ENCODE measurements around the gene SERPINA1. TPM values are rescaled to one million over a fixed set of nuclear protein-coding genes. Genes with fewer than 3 reads are reported as not detected.
A peak's percentile ranks its signal among the peaks of the same experiment; 100 is the strongest.

Gene SERPINA1
- total RNA-seq, 1 experiment from 2014 or later, result 0.58 TPM

DNA sequence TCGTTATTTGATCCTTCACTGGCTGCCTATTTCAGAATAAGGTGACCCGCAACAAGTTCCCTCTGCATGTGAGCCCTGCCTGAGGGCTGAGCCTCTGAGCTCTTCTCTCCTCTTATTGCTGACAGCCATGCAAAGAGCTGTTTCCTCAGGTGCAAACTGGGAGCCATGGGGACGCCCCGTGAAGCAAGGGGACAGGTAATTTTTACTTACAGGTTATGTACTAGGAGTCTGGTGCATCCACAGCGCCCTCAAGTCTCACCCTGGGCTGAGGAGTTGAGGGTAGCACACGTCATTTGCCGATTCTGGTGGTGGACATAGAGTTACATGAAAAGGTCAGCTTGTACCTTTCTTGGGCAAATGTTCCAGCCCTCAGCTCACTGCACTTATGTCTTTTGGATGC is 39.1 kb downstream of the SERPINA1 start:
- no peak for DNase-seq (ENCODE audit: low read depth)

DNA sequence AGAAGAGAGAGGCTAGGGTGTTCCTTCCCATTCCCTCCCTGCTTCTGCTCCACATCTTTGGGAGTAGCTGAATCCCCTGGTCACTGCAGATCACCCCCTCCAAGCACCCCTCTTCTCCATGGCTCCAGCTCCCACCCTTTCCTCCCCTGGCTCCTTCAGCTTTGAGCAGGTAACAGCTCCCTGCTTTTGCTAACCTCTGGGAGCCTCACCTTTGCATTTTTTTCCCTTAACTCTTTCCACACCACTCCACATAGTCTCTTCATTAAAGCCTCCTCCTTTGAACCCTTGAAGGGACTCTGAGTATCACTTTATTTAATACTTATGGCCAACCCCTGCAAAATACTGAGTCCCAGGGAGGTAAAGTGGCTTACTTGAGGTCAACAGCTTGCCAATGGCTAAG is 39.6 kb downstream of the SERPINA1 start:
- DNase-seq (ENCODE audit: low read depth), result no peak

DNA sequence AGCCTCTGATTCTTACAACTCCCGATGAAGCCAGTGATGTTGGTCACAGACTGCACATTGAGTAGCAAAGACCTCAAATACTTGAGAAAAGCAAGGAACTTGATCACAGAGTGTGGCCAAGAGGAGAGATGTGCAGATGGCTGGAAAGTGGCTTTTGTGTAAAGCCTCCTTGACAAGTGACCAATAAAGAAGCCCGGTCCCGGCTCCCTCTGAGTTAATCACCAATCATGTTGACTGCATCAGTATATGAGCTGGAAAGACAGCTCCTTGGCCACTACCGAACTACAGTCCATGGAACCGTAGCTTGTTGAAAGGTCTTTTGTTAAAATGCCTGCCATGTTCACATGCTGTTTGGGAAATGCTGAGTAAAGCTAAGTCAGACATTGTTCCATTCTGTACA is 41.6 kb downstream of the SERPINA1 start:
- DNase-seq (ENCODE audit: low read depth), result no peak

DNA sequence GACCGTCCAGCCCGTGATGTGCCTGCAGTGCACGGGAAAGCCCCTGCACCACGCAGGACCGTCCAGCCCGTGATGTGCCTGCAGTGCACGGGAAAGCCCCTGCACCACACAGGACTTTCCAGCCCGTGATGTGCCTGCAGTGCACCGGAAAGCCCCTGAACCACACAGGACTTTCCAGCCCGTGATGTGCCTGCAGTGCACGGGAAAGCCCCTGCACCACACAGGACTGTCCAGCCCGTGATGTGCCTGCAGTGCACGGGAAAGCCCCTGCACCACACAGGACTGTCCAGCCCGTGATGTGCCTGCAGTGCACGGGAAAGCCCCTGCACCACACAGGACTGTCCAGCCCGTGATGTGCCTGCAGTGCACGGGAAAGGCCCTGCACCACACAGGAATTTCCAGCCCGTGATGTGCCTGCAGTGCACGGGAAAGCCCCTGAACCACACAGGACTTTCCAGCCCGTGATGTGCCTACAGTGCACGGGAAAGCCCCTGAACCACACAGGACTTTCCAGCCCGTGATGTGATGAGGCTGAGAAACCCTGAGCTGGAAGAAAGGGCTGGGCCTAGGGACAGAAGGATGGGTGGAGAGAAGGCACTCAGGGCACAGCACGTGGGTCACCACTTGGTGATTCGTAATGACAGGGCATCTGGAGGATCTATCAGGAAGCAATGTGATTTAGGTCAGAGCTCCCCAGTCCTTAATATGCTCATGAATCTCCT is 42.2 kb downstream of the SERPINA1 start:
- DNase-seq (ENCODE audit: low read depth), result peak; percentile 84

DNA sequence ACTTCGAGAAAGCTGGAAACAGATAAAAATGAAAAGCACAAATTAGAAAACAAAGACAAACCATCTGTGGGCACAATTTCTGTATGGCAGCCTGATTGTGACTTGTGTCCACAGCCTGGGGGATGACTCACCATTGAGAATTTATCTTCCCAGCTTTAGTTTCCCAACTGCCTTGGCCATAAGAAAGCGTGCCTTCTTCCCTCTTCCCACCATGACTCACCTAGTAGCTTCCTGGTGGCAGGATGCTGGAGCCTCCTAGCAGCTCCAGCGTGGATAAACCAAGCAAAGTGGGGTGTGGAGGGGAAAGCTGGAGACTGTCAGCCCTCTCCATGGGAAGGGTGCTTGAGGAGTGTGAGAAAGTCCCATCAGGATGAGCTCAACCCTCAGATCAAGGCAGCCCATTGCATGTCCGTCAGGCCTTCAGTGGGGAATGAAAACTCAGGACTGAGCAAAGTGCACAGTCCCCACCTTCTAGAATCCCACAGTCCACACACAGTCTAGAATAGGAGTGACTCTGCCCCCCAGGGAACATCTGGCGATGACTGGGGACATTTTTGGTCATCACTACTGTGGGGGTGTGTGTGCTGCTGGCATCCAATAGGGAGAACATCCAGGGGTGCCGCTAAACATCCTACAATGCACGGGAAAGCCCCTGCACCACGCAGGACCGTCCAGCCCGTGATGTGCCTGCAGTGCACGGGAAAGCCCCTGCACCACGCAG is 42.9 kb downstream of the SERPINA1 start:
- peak; percentile 97 for DNase-seq (ENCODE audit: low read depth)

DNA sequence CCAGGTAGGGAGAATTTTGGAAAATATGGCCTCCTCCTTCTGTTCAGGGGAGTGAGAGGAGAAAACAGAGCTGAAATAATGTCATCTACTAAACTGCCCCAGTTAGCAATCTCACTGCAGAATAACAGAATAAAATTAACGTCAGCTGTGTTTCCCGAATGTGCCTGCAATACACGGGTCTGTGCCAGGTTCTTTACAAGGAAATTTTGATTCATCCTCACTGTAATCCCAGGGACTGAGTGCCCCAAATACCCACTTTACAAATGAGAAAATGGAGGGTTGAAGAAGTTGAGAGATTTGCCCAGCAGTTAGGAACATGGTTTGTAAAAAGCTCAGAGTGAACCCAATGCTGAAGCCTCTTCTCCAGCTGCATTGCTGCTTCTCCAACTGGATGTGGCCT is 44.0 kb downstream of the SERPINA1 start:
- no peak for DNase-seq (ENCODE audit: low read depth)

DNA sequence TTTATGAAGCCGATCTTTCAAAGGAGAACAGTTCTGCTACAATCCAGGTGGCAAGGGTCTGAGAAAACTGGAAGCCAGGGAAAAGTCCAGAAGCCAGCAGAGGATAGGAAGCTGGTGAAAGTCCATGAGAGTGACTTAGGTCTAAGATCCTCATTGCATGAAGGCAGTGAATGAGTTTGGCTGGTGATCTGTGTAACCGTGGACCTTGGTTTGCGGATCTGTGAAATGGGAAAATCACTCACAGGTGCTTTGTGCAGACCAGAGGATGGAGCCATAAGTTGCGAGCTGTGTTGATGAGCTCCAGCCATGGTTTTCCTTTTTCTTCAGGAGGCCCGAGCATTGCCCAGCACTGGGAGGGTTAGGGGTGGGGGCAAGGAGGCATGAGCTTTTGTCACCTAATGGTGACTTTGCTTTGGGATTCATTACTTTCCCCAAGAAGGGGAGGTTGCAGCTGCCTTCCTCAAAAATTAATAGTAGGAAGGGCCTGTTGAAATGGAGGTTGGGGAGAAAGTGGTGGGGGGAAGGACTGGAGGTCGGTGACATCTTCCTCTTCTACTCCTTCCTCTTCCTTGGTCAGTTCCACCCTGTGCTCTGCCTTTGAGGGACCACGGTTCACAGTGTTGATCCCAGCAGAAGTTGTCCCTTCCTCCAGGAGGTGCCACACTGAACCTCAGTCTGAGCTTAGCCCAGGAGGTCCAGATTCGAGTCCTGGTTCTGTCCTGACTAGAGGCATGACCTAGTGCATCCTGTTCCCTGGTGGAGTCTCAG is 45.0 kb downstream of the SERPINA1 start:
- DNase-seq (ENCODE audit: low read depth), result no peak

DNA sequence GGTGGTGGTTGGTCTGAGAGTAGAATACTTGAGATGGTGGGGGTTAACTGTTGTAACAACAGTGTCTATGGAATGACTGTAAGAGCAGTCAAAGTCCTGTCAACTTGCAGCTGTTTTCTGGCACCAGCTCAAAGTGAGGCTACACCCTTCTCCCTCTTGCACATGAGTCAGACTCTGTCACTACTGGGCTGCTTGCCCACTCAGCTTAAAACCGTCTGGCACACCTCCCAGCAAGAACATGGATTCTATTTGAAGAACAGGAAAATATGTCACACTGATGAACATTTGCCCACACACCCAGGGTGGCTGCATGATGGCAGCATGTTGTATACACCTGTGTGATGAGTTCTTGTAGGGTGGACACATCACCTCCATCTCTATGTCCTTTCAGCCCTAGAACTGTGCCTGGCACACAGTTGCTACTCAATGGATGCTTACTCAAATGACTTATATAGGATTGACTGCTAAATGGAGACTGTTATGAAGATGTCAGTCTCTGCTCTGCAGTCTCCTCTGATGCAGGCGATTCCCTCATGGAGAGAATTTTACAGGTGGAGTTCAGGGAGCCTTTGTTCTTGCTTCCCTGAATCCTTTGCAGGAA is 46.0 kb downstream of the SERPINA1 start:
- DNase-seq (ENCODE audit: low read depth), result peak; percentile 98

DNA sequence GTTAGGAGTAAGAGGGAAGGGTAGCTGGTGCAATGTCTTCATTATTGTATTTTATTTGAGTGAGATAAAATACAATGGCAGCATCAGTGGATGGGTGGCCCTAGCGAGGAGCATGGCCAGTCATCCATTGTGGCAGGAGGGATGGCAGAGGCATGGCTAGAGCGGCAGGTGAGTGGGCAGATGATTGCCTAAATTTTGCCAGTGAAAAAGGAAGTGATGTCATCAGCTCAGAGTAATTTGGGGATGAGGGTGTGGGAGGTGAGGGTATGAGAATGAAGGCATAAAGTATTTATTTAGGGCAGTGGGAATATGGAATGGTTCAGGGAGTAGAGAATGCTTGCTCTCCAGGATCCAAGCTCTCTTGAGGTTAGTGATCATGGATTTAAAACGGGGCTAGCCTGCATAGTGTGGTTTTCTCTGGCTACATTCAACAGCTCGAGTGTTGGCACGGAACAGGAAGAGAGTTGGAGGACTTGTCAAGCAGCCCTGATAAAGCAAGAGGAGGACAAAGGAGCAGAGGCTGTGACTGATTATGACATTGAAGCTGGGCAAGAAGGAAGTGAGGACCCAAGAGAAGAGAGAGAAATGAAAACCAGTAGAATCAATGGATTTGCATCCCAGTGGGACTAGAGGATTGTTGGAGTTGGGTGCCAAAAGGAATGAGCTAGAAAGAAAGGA is 46.6 kb downstream of the SERPINA1 start:
- no peak for DNase-seq (ENCODE audit: low read depth)

DNA sequence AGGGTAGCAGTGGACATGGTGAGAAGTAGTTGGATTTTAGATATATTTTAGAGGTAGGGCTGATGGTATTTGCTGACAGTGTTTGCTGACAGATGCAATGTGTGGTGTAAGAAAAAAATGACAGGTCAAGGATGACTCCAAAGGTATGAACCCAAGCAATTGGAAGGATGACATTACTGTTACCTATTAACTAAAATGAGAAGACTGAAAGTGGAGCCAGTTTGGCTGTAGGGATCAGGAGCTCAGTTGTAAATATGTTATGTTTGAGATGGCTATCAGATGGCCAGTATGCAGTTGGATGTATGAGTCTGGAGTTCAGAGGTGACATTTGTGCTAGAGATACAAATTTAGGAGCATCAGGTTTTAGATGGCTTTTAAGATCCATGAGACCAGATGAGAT is 47.9 kb downstream of the SERPINA1 start:
- DNase-seq (ENCODE audit: low read depth), result no peak

DNA sequence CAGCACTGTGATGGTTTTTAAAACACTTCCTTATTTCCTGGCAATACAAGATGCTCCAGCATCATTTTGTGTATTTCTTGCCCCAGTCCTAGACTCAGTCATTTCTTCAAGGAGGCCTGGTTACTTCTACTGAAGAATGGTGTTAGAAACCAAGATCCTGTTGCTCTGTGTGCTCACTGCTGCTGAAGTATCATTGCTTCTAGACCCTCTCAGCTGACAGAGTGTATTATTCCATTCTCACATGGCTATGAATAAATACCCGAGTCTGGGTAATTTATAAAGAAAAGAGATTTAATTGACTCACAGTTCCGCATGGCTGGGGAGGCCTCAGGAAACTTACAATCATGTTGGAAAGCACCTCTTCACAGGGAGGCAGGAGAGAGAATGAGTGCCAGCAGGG is 50.4 kb downstream of the SERPINA1 start:
- no peak for DNase-seq (ENCODE audit: low read depth)

DNA sequence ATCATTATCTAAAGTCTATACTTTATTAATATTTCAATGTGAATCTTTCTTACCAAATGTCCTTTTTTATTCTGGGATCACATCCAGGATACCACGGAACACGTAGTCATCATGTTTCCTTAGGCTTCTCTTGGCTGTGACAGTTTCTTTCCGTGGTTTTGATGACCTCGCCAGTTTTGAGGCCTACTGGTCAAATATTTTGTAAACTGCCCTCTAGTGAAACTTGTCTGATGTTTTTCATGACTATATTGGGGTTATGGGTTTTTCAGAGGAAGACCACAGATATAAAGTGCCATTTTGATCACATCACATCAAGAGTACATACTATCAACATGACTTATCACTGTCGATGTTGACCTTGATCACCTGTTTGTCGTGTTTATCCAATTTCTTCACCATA is 51.1 kb downstream of the SERPINA1 start:
- DNase-seq (ENCODE audit: low read depth), result peak; percentile 65

DNA sequence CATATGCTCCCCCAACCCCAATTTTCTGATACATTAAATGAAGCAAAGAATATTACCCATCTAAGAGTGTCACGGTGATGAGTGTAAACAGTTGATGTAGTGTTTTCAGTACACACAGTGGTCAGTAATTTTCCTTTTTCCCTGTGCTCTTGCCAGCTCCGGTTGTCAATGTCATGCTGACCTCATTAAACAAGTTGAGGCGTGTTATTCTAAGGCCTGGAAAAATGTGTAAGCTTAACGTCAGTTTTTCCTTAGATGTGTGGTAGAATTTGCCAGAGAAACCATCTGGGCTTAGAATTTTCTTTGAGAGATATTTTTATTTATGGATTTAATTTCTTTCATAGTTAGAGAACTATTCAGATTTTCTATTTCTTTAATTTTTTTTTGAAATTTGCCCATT is 53.5 kb downstream of the SERPINA1 start:
- DNase-seq (ENCODE audit: low read depth), result no peak

DNA sequence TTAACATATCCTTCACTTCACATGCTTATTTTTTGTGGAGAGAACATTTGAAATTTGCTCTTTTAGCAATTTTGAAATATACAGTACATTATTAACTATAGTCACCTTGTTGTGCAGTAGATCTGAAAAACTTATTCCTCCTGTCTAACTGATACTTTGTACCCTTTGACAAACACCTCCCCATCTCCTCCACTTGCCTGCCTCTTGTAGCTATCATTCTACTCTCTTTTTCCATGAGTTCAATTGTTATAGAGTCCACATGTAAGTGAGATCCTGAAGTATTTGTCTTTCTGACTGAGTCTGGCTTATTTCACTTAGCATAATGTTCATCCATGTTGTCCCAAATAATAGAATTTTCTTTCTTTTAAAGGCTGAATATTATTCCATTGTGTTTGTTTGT is 55.8 kb downstream of the SERPINA1 start:
- DNase-seq (ENCODE audit: low read depth), result no peak

DNA sequence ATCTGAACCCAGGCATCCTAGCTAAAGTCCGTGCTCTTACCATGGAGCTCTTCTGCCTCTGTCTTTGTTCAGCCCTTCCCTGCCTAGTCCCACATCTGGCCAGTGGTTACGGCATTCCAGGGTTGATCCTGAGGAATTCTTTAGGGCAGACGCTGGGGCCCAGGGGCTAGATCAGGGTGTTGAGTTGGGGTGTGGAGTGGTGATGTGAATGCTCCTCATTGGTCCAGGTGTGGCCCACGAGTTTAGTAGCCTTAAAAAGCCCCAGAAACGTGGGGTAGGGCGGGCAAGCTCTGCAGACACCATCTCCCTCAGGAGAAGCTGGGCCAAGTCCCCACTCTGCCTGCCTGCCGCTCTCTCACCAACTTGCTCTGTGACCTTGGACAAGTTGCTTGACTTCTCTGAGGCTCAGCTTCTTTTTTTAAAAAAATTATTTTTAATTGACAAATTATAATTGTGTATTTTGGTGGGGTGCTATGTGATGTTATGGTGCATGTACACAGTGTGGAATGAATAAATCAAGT is 56.3 kb downstream of the SERPINA1 start:
- no peak for DNase-seq (ENCODE audit: low read depth)

DNA sequence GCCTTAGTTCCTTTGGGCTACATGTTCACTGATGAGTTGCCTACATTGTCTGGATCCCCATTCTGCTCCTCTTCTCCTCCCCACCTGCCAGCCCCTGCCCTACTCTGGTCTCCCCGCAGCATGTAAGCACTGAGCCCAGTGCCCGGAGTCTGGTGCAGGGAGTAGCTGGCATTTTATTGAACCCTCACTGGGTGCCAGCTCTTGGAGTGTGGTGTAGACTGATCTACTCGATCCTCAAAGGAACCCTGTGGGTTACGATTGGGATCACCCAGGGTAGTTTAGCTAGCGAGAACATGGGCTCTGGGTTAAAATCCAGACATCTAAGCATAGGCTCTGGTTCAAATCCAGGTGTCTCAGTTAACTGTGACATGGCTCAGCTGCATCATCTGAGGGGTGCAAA is 56.9 kb downstream of the SERPINA1 start:
- no peak for DNase-seq (ENCODE audit: low read depth)

DNA sequence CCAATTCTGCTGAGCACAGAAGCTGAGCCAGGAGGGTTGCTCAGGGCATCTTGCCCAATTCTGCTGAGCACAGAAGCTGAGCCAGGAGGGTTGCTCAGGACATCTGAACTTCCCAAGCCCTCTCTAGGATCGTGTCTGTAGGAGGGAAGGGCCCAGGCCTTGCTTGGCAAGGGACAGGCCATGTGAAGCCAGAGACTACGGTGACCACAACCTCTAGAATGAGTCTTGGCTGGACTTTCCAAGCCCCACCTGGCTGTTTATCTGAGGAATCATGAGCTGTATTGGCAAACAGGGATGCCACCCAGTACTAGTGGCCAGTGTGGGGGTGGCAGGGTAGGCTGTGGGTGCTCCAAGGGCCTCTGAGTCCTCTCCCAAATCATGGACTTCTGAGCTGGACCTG is 57.5 kb downstream of the SERPINA1 start:
- DNase-seq (ENCODE audit: low read depth), result no peak

DNA sequence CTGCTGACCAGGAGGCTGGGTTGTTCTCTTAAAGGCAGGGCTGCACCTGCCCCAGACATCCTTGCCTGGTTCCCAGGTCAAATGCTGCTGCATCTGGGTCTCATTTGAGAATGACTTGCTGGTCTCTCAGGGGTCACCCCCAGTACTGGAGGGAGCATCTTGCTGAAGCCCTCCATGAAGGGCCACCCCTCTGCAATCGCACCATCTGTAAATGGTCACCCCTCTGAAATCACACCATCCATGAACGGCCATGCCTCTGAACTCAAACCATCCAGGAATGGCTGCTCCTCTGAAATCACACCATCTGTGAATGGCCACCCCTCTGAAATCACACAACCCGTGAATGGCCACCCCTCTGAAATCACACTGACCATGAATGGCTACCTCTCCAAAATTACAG is 58.0 kb downstream of the SERPINA1 start:
- DNase-seq (ENCODE audit: low read depth), result no peak

DNA sequence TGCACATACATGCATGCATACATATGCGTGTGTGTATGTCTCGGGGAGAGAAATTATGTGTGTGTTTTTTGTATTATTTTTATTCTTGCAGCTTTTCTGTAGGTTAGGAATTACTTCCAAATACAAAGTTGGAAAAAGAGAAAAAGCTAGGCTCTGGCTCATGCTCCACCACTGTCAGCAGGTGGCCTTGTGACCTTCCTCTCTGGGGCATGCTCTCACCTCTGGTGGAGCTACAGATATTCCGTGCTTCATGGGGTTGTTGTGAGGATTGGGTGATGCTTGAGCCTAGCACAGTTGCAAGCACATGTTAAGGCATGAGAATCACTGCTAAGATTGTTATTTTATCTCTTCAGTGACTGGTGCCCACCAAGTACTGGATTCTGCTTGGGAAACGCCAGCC is 58.5 kb downstream of the SERPINA1 start:
- no peak for DNase-seq (ENCODE audit: low read depth)

DNA sequence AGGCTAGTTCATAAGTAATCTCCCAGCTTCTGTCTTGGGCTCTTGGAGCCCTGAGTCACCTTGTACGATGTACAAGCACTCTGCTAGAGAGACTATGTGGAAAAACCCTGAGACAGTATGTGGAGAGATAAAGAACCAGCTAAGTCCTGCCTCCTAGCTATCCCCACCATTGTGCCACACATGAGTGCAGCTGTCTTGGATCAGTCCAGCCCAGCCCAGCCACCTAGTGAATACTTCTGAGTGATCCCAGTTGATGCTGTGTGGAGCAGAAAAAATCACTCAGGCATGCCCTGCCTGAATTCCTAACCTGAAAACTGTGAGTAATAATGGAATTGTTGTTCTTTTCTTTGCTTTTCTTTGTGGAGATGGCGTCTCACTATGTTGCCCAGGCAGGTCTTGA is 60.2 kb downstream of the SERPINA1 start:
- DNase-seq (ENCODE audit: low read depth), result no peak
